Measurements from ENCODE around the gene NRXN3. TPM values are rescaled to one million over a fixed set of nuclear protein-coding genes. Genes with fewer than 3 reads are reported as not detected.

The NRXN3 gene
- total RNA-seq, 1 donor from 2014 or later, result 1.6 TPM

- DNase-seq (ENCODE audit: low read depth), result no peak
- H3K4me3 ChIP-seq (ENCODE audit: low read depth, low read length), result no peak overlapping the region
- no peaks in the 10 kb centered on the region for H3K36me3 ChIP-seq (ENCODE audit: control insufficient read depth, insufficient read depth, low read length)
- TF ChIP-seq CTCF (IDR thresholded peaks at IDR 0.05; ENCODE audit: insufficient read depth, low read length, poor library complexity, severe bottlenecking), result no peak
- no peaks in the 10 kb centered on the region for H3K27me3 ChIP-seq (ENCODE audit: control insufficient read depth, insufficient read depth, low read length)
Observed at GRCh38 chr14:78764645-78765044, 594.5 kb downstream of the NRXN3 start.

GRCh38 chr14:78767436-78767835 lies 597.3 kb downstream of the NRXN3 start:
- H3K36me3 ChIP-seq (ENCODE audit: control insufficient read depth, insufficient read depth, low read length), result no peaks in the 10 kb centered on the region
- H3K4me3 ChIP-seq (ENCODE audit: low read depth, low read length), result no peak overlapping the region
- H3K27me3 ChIP-seq (ENCODE audit: control insufficient read depth, insufficient read depth, low read length), result no peaks in the 10 kb centered on the region
- DNase-seq (ENCODE audit: low read depth), result no peak
- no peak for TF ChIP-seq CTCF (IDR thresholded peaks at IDR 0.05; ENCODE audit: insufficient read depth, low read length, poor library complexity, severe bottlenecking)

- no peak for TF ChIP-seq CTCF (IDR thresholded peaks at IDR 0.05; ENCODE audit: insufficient read depth, low read length, poor library complexity, severe bottlenecking)
- Histone ChIP-seq H3K4me3 (ENCODE audit: low read depth, low read length) (no peak overlapping the region), H3K36me3 (ENCODE audit: control insufficient read depth, insufficient read depth, low read length) (no peaks in the 10 kb centered on the region), H3K27me3 (ENCODE audit: control insufficient read depth, insufficient read depth, low read length) (no peaks in the 10 kb centered on the region)
- no peak for DNase-seq (ENCODE audit: low read depth)
Observed at GRCh38 chr14:78782551-78782950, 612.4 kb downstream of the NRXN3 start.

- H3K27me3 ChIP-seq (ENCODE audit: control insufficient read depth, insufficient read depth, low read length), result no peaks in the 10 kb centered on the region
- no peak for TF ChIP-seq CTCF (IDR thresholded peaks at IDR 0.05; ENCODE audit: insufficient read depth, low read length, poor library complexity, severe bottlenecking)
- H3K4me3 ChIP-seq (ENCODE audit: low read depth, low read length), result no peak overlapping the region
- no peak for DNase-seq (ENCODE audit: low read depth)
- H3K36me3 ChIP-seq (ENCODE audit: control insufficient read depth, insufficient read depth, low read length), result no peaks in the 10 kb centered on the region
Observed at GRCh38 chr14:78785265-78785664, 615.1 kb downstream of the NRXN3 start.

- H3K27me3 ChIP-seq (ENCODE audit: control insufficient read depth, insufficient read depth, low read length), result no peaks in the 10 kb centered on the region
- no peaks in the 10 kb centered on the region for H3K36me3 ChIP-seq (ENCODE audit: control insufficient read depth, insufficient read depth, low read length)
- no peak overlapping the region for H3K4me3 ChIP-seq (ENCODE audit: low read depth, low read length)
- DNase-seq (ENCODE audit: low read depth), result no peak
- TF ChIP-seq CTCF (IDR thresholded peaks at IDR 0.05; ENCODE audit: insufficient read depth, low read length, poor library complexity, severe bottlenecking), result no peak
Observed at GRCh38 chr14:78788467-78789360, 618.5 kb downstream of the NRXN3 start.

GRCh38 chr14:78790271-78790670 lies 620.1 kb downstream of the NRXN3 start:
- TF ChIP-seq CTCF (IDR thresholded peaks at IDR 0.05; ENCODE audit: insufficient read depth, low read length, poor library complexity, severe bottlenecking), result no peak
- Histone ChIP-seq H3K4me3 (ENCODE audit: low read depth, low read length) (no peak overlapping the region), H3K36me3 (ENCODE audit: control insufficient read depth, insufficient read depth, low read length) (no peaks in the 10 kb centered on the region), H3K27me3 (ENCODE audit: control insufficient read depth, insufficient read depth, low read length) (no peaks in the 10 kb centered on the region)
- DNase-seq (ENCODE audit: low read depth), result no peak
